SK-N-SH (cell line): ENCODE results near the gene TPO.

ENCODE experiments used
- EP300 ChIP-seq, 2 experiments: IDR thresholded peaks; 2 replicates each; pipeline versions ENCODE4 v1.4.0 to v1.6.1; 2012; ENCODE audit warnings: borderline replicate concordance in 1 of 2, low read depth in 1 of 2, low read length in 1 of 2
- NFIC ChIP-seq: IDR thresholded peaks from 2 replicates; pipeline ENCODE4 v1.4.0; 2012; ENCODE audit warnings: borderline replicate concordance
- RCOR1 ChIP-seq: fragments of 150-350 bp; IDR thresholded peaks from 2 replicates; pipeline ENCODE4 v1.6.1; 2017; ENCODE audit warnings: antibody characterized with exemption, low read length
- USF1 ChIP-seq: IDR thresholded peaks from 2 replicates; pipeline ENCODE4 v1.4.0; 2012; ENCODE audit warnings: low read depth, borderline replicate concordance
- TF ChIP-seq, protein P1 (sequence below): fragments of 200-600 bp; sonication (generic); IDR thresholded peaks from 2 replicates; pipeline ENCODE4 v1.6.1; 2017; ENCODE audit warnings: antibody characterized with exemption, mild to moderate bottlenecking, moderate library complexity
- TF ChIP-seq, protein P2 (sequence below): fragments of 150-350 bp; IDR thresholded peaks from 2 replicates; pipeline ENCODE4 v1.6.1; 2017; ENCODE audit warnings: antibody characterized with exemption, low read length, low read depth, borderline replicate concordance

GRCh38 chr2:1588051-1588977 lies 175.1 kb downstream of the TPO start:
- TF ChIP-seq NFIC = no peak
- TF ChIP-seq, protein P1, sequence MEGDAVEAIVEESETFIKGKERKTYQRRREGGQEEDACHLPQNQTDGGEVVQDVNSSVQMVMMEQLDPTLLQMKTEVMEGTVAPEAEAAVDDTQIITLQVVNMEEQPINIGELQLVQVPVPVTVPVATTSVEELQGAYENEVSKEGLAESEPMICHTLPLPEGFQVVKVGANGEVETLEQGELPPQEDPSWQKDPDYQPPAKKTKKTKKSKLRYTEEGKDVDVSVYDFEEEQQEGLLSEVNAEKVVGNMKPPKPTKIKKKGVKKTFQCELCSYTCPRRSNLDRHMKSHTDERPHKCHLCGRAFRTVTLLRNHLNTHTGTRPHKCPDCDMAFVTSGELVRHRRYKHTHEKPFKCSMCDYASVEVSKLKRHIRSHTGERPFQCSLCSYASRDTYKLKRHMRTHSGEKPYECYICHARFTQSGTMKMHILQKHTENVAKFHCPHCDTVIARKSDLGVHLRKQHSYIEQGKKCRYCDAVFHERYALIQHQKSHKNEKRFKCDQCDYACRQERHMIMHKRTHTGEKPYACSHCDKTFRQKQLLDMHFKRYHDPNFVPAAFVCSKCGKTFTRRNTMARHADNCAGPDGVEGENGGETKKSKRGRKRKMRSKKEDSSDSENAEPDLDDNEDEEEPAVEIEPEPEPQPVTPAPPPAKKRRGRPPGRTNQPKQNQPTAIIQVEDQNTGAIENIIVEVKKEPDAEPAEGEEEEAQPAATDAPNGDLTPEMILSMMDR = no peak
- TF ChIP-seq USF1 = no peak
- TF ChIP-seq EP300 (IDR thresholded peaks at IDR 0.05; ENCODE audit: borderline replicate concordance in 1 of 2, low read depth in 1 of 2, low read length in 1 of 2) = no peak
- TF ChIP-seq, protein P2, sequence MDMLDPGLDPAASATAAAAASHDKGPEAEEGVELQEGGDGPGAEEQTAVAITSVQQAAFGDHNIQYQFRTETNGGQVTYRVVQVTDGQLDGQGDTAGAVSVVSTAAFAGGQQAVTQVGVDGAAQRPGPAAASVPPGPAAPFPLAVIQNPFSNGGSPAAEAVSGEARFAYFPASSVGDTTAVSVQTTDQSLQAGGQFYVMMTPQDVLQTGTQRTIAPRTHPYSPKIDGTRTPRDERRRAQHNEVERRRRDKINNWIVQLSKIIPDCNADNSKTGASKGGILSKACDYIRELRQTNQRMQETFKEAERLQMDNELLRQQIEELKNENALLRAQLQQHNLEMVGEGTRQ = no peak
- no peak for TF ChIP-seq RCOR1
